ENCODE measurements around the gene PANX2.
"Not testable (repeated sequence)": the region's sequence is repeated elsewhere in the genome, so short reads cannot be mapped to it uniquely, and the experiment has no call there.

Gene PANX2

DNA sequence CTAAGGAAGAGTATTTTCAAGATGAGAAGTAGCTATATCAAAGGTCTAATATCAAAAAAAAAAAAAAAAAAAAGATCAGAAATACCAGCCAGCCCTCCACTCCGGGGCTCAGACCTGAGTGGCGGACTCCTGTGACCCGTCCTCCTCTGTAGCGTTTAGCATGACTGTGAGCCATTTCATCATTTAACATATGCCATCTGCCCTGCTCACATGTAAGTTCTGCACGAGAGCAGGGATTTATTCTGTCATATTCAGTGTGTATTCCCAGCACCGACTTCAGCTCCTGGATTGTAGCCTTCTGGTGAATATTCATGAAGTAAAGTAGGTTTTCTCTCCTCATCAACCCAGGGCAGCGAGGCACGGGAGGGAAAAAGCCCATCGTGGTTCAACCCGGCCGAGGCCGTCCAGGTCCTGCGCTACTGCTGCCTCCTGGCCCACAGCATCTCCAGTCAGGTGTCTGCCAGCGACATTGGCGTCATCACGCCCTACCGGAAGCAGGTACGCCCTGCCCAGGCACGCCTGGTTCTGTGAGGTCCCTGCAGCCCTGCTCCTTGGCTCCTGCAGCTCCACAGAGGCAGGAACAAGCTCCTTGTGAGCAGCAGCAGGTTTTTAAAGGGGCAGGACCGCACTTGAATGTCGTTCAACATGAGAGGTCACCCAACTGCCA is 12.7 kb upstream of the PANX2 start:
- Histone ChIP-seq H3K36me3 (ENCODE audit: control insufficient read depth in 2 of 2, insufficient read depth in 2 of 2, low read length in 2 of 2) (no peaks in the 10 kb centered on the region), H3K9ac (ENCODE audit: low read depth in 1 of 2, low read length in 2 of 2) (no peak overlapping the region), H3K27ac (ENCODE audit: low read depth in 2 of 2, low read length in 2 of 2) (no peak overlapping the region), H3K27me3 (ENCODE audit: control insufficient read depth in 2 of 2, insufficient read depth in 2 of 2, low read length in 2 of 2) (peaks cover 0 to under 1% of the 10 kb centered on the region in 2 donors), H3K4me1 (ENCODE audit: control insufficient read depth in 2 of 2, insufficient read depth in 2 of 2, low read length in 2 of 2) (peaks cover 2% of the 10 kb centered on the region in 2 donors), H3K4me3 (ENCODE audit: low read length in 2 of 2) (no peak overlapping the region), H3K9me3 (ENCODE audit: control insufficient read depth in 2 of 2, low read length in 2 of 2) (no peaks in the 10 kb centered on the region)

GRCh38 chr22:50160947-50161346 is 9.6 kb upstream of the PANX2 start:
- Histone ChIP-seq H3K27ac (ENCODE audit: low read depth in 2 of 2, low read length in 2 of 2) (no peak overlapping the region), H3K9ac (ENCODE audit: low read depth in 1 of 2, low read length in 2 of 2) (no peak overlapping the region), H3K9me3 (ENCODE audit: control insufficient read depth in 2 of 2, low read length in 2 of 2) (no peaks in the 10 kb centered on the region), H3K36me3 (ENCODE audit: control insufficient read depth in 2 of 2, insufficient read depth in 2 of 2, low read length in 2 of 2) (no peaks in the 10 kb centered on the region), H3K4me1 (ENCODE audit: control insufficient read depth in 2 of 2, insufficient read depth in 2 of 2, low read length in 2 of 2) (peaks cover 2% of the 10 kb centered on the region in 2 donors), H3K4me3 (ENCODE audit: low read length in 2 of 2) (no peak overlapping the region), H3K27me3 (ENCODE audit: control insufficient read depth in 2 of 2, insufficient read depth in 2 of 2, low read length in 2 of 2) (peaks cover 0 to 4% of the 10 kb centered on the region in 2 donors)

- Histone ChIP-seq H3K9me3 (ENCODE audit: control insufficient read depth in 2 of 2, low read length in 2 of 2) (no peaks in the 10 kb centered on the region), H3K36me3 (ENCODE audit: control insufficient read depth in 2 of 2, insufficient read depth in 2 of 2, low read length in 2 of 2) (no peaks in the 10 kb centered on the region), H3K4me1 (ENCODE audit: control insufficient read depth in 2 of 2, insufficient read depth in 2 of 2, low read length in 2 of 2) (peaks cover 2% of the 10 kb centered on the region in 2 donors), H3K27me3 (ENCODE audit: control insufficient read depth in 2 of 2, insufficient read depth in 2 of 2, low read length in 2 of 2) (peaks cover 0 to 4% of the 10 kb centered on the region in 2 donors), H3K27ac (ENCODE audit: low read depth in 2 of 2, low read length in 2 of 2) (no peak overlapping the region), H3K4me3 (ENCODE audit: low read length in 2 of 2) (no peak overlapping the region), H3K9ac (ENCODE audit: low read depth in 1 of 2, low read length in 2 of 2) (no peak overlapping the region)
Observed at GRCh38 chr22:50161508-50162390, 8.8 kb upstream of the PANX2 start.

DNA sequence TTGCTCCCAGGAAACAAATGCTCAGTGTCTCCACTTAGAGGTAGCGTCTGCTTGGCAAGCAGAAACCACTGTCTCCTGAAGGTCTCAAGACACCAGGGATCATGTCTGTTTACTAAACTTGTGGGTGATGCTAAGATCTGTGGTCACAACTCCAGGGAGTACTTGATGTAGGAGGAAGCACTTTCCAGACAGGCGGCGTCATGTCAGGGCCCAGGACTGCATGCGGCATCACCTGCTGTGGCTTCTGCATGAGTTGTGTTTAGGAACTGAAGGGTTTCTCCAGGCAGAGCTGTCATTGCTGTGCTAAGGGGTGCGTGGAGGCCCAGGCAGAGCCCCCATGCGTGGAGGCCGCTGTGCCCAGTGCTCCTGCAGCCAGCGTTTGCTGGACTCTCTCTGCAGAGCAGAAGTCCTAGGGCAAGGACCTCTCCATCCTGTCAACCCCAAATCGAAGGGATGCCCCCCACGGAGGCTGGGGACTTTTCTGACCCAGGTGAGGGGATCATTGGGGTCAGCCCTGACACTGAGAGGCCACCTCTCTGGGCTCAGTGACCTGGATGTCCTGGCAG is 8.1 kb upstream of the PANX2 start:
- H3K9ac ChIP-seq (ENCODE audit: low read depth in 1 of 2, low read length in 2 of 2) = no peak overlapping the region
- no peaks in the 10 kb centered on the region for H3K36me3 ChIP-seq (ENCODE audit: control insufficient read depth in 2 of 2, insufficient read depth in 2 of 2, low read length in 2 of 2)
- H3K4me1 ChIP-seq (ENCODE audit: control insufficient read depth in 2 of 2, insufficient read depth in 2 of 2, low read length in 2 of 2) = peaks cover 2% of the 10 kb centered on the region in 2 donors
- H3K27ac ChIP-seq (ENCODE audit: low read depth in 2 of 2, low read length in 2 of 2) = no peak overlapping the region
- H3K27me3 ChIP-seq (ENCODE audit: control insufficient read depth in 2 of 2, insufficient read depth in 2 of 2, low read length in 2 of 2) = peaks cover 0 to 4% of the 10 kb centered on the region in 2 donors
- H3K9me3 ChIP-seq (ENCODE audit: control insufficient read depth in 2 of 2, low read length in 2 of 2) = no peaks in the 10 kb centered on the region
- no peak overlapping the region for H3K4me3 ChIP-seq (ENCODE audit: low read length in 2 of 2)

DNA sequence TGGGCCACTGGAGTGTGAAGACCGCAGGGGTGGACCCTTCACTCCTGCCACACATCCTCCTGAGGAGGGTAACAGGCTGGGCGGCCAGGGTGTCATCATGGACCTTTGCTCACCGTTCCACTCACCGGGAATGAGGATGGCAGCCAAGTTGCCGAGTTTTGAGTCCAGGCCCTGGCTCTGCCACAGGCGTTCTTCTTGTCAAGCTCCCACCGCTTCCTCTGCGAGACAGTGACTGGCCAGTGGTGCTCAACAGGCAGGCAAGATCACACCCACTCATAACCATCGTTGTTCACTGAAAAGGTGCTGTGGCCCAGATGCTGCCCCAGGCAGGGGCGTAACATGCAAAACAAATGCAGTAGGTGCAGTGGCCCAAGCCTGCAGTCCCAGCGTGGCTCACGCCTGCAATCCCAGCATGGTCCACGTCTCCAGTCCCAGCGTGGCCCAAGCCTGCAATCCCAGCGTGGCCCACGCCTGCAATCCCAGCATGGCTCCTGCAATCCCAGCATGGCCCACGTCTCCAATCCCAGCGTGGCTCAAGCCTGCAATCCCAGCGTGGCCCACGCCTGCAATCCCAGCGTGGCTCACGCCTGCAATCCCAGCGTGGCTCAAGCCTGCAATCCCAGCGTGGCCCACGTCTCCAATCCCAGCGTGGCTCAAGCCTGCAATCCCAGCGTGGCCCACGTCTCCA is 5.0 kb upstream of the PANX2 start:
- Histone ChIP-seq H3K36me3 (ENCODE audit: control insufficient read depth in 2 of 2, insufficient read depth in 2 of 2, low read length in 2 of 2) (no peaks in the 10 kb centered on the region), H3K27ac (ENCODE audit: low read depth in 2 of 2, low read length in 2 of 2) (no peak overlapping the region), H3K9me3 (ENCODE audit: control insufficient read depth in 2 of 2, low read length in 2 of 2) (no peaks in the 10 kb centered on the region), H3K27me3 (ENCODE audit: control insufficient read depth in 2 of 2, insufficient read depth in 2 of 2, low read length in 2 of 2) (peaks cover 8 to 11% of the 10 kb centered on the region in 2 donors), H3K4me3 (ENCODE audit: low read length in 2 of 2) (no peak overlapping the region), H3K4me1 (ENCODE audit: control insufficient read depth in 2 of 2, insufficient read depth in 2 of 2, low read length in 2 of 2) (no peaks in the 10 kb centered on the region), H3K9ac (ENCODE audit: low read depth in 1 of 2, low read length in 2 of 2) (no peak overlapping the region)

DNA sequence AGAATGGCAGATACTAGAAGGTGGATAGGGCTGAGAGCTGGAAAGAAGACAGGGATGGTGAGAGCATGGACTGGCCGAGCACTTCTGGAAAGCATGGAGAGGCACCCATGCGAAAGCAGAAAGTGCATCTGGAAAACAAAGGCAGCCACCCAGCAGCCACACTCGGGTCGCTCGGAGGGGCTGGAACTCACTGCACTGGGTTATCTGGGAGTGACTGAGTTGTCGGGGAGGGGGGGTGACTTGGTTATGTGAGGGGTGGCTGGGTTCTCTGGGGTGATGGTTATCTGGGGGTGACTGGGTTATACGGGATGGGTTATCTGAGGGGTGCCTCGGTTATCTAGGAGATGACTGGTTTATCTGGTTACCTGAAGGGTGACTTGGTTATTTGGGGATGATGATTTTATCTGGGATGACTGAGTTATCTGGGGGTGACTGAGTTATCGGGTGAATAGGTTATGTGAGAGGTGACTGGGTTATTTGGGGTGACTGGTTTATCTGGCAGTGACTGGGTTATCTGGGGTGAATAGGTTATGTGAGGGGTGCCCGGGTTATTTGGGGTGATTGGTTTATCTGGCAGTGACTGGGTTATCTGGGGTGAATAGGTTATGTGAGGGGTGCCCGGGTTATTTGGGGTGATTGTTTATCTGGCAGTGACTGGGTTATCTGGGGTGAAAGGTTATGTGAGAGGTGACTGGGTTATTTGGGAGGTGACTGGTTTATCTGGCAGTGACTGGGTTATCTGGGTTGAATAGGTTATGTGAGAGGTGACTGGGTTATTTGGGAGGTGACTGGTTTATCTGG is 2.6 kb upstream of the PANX2 start:
- Histone ChIP-seq H3K9ac (ENCODE audit: low read depth in 1 of 2, low read length in 2 of 2) (no peak overlapping the region), H3K27me3 (ENCODE audit: control insufficient read depth in 2 of 2, insufficient read depth in 2 of 2, low read length in 2 of 2) (peaks cover 14 to 15% of the 10 kb centered on the region in 2 donors), H3K4me3 (ENCODE audit: low read length in 2 of 2) (no peak overlapping the region), H3K9me3 (ENCODE audit: control insufficient read depth in 2 of 2, low read length in 2 of 2) (no peaks in the 10 kb centered on the region), H3K36me3 (ENCODE audit: control insufficient read depth in 2 of 2, insufficient read depth in 2 of 2, low read length in 2 of 2) (no peaks in the 10 kb centered on the region), H3K27ac (ENCODE audit: low read depth in 2 of 2, low read length in 2 of 2) (no peak overlapping the region), H3K4me1 (ENCODE audit: control insufficient read depth in 2 of 2, insufficient read depth in 2 of 2, low read length in 2 of 2) (no peaks in the 10 kb centered on the region)

DNA sequence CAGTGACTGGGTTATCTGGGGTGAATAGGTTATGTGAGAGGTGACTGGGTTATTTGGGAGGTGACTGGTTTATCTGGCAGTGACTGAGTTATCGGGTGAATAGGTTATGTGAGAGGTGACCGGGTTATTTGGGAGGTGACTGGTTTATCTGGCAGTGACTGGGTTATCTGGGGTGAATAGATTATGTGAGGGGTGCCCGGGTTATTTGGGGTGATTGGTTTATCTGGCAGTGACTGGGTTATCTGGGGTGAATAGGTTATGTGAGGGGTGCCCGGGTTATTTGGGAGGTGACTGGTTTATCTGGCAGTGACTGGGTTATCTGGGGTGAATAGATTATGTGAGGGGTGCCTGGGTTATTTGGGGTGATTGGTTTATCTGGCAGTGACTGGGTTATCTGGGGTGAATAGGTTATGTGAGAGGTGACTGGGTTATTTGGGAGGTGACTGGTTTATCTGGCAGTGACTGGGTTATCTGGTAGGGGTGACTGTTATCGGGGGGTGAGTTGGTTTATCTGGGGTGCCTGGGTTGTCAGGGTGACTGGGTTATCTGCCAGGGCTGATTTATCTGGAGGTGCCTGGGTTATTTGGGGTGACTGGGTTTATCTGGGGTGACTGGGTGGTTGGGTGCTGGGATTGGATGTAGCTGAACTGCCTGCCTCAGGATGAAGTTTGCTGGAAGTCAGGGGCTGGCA is 1.9 kb upstream of the PANX2 start:
- H3K27me3 ChIP-seq (ENCODE audit: control insufficient read depth in 2 of 2, insufficient read depth in 2 of 2, low read length in 2 of 2) = peaks cover 14 to 15% of the 10 kb centered on the region in 2 donors
- not testable (repeated sequence) for H3K9ac ChIP-seq (ENCODE audit: low read depth in 1 of 2, low read length in 2 of 2); H3K27ac ChIP-seq (ENCODE audit: low read depth in 2 of 2, low read length in 2 of 2); H3K4me1 ChIP-seq (ENCODE audit: control insufficient read depth in 2 of 2, insufficient read depth in 2 of 2, low read length in 2 of 2); H3K4me3 ChIP-seq (ENCODE audit: low read length in 2 of 2); H3K36me3 ChIP-seq (ENCODE audit: control insufficient read depth in 2 of 2, insufficient read depth in 2 of 2, low read length in 2 of 2); H3K9me3 ChIP-seq (ENCODE audit: control insufficient read depth in 2 of 2, low read length in 2 of 2)

DNA sequence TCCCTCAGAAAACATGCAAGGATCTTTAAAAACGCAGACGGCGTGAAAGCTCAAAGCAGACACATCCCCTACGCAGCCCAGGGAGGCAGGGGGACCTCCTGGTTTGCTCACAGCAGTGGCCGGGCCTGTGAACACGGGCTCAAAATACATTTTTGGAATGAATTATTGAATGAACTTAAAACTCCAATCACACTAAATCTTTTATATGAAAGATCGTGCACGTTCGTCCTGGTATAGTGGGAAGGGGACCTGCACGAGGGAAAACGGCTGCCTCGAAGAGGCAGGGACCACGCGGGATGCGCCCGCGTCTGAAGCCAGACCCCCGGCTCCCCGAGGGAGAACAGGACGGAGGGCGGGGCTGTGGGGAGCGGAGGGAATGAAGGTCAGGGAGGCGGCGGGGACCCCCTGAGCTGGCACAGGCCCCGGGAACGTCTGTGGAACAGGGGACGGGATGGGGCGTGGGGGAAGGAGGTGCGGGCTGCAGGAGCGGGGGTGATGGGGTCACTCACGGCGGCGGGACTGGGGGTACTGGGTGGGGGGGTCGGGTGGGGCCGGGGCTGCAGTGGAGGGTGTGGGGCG is 1.3 kb upstream of the PANX2 start:
- no peaks in the 10 kb centered on the region for H3K36me3 ChIP-seq (ENCODE audit: control insufficient read depth in 2 of 2, insufficient read depth in 2 of 2, low read length in 2 of 2)
- H3K4me1 ChIP-seq (ENCODE audit: control insufficient read depth in 2 of 2, insufficient read depth in 2 of 2, low read length in 2 of 2) = no peaks in the 10 kb centered on the region
- H3K9me3 ChIP-seq (ENCODE audit: control insufficient read depth in 2 of 2, low read length in 2 of 2) = no peaks in the 10 kb centered on the region
- peaks cover 15 to 16% of the 10 kb centered on the region in 2 donors for H3K27me3 ChIP-seq (ENCODE audit: control insufficient read depth in 2 of 2, insufficient read depth in 2 of 2, low read length in 2 of 2)
- H3K27ac ChIP-seq (ENCODE audit: low read depth in 2 of 2, low read length in 2 of 2) = no peak overlapping the region
- H3K9ac ChIP-seq (ENCODE audit: low read depth in 1 of 2, low read length in 2 of 2) = no peak overlapping the region
- H3K4me3 ChIP-seq (ENCODE audit: low read length in 2 of 2) = no peak overlapping the region

Measured in mucosa of rectum (tissue), 2 donors.